ENCODE measurements around the gene PRDM16.

Gene PRDM16

DNA sequence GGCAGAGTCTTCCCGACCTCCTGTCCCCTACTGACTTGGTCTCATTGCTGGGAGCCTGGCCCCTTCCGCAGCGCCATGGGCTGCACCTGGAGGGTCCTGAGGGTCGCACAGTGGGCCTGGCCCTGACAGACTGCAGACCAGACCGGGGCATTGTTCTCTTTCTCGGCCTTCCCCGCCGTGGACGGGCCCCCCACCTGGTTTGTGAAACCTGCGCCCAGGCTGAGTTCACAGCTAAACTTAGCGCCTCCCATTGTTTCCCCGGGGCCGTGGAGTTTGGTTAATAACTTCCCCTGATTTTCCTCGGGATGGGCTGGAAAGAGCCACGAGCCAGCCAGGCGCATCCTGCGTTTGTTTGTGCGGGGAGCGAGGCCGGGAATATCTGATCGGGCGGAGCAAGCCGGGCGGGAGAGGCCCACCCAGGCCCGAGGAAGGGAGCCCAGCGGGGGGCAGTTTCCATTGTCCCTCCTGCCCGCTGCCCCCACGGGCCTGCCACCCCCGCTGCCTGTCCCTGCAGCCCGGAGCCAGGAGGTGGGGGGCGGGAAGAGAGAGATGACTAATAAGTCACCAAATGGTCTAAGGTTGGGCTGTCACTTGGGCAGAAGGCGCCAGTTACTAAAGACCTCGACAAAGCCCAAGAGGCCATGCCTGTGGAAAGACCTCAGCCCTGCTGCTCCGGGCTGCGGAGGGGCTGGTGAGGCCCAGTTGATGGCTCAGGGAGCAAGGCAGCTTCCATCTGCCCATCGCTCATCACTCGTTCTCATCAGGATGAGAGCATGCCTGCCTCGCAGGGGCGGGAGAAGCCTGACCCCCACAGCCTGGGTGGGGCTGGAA lies 346.5 kb downstream of the PRDM16 start:
- no peak for DNase-seq (ENCODE audit: low spot score)

DNA sequence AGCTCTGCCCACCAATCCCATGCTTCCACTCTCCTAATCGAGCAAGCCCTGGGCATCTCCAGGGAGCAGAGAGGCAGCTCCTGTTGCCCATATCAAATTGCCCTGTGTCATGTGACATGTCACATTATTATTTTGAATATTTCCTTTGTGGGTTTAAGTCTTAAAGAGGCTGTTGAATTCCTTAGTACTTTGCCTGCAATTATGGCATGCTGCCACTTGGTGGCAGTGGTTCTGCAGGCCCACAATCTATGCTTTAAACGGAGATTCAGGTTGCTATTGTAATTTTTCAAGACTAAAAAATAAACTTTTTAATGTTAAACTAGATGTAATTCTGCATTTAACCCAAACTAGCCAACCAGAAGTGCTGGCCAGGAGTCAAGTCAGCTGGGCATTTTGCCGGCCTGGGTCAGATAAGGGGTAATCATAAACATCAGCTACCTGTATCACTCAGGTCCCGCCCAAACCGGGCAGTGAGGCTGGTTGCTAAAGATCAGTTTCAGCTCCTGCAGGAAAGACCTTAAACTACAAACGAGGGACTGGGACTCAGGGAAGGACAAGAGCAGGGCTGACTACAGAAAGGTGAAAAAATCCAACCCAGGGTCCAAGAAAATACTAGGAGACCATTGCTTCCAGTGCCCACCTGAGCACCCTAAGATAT lies 348.2 kb downstream of the PRDM16 start:
- DNase-seq (ENCODE audit: low spot score) = no peak

DNA sequence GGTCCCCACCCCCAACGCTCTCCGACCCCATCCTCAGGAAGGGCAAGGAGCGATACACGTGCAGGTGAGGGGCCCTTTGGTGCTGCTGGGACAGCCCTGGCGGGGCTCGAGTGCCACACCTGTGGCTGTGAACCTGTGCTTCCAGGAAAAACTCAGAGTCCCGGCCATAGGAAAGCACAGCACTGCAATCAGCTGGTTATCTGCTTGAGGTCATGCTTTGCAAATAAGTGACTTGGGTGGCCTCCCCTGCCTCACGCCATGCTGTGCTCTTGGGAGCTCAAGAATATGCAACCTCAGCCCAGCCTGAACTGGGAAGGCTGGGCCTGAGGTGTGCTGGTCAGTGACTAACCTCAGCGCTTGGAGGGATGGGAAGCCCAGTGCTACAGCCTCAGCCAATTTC lies 348.9 kb downstream of the PRDM16 start:
- DNase-seq (ENCODE audit: low spot score) = no peak

DNA sequence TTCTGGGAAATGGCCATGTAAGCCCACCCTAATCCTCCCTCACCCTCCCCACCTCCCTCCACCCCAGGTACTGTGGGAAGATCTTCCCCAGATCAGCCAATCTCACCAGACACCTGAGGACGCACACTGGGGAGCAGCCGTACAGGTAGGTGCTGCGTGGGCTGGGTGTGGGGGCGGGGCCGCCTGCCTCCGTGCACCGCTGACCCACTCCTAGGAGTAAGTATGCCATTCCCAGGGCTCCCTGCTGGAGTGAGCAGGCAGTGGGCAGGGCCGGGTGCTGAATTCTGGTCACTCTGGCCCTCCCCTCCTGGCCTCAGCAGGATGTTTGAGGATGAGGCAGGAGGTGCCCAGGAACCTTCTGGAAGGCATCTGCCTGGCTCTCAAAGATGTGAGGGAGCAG lies 349.6 kb downstream of the PRDM16 start:
- DNase-seq (ENCODE audit: low spot score) = no peak

DNA sequence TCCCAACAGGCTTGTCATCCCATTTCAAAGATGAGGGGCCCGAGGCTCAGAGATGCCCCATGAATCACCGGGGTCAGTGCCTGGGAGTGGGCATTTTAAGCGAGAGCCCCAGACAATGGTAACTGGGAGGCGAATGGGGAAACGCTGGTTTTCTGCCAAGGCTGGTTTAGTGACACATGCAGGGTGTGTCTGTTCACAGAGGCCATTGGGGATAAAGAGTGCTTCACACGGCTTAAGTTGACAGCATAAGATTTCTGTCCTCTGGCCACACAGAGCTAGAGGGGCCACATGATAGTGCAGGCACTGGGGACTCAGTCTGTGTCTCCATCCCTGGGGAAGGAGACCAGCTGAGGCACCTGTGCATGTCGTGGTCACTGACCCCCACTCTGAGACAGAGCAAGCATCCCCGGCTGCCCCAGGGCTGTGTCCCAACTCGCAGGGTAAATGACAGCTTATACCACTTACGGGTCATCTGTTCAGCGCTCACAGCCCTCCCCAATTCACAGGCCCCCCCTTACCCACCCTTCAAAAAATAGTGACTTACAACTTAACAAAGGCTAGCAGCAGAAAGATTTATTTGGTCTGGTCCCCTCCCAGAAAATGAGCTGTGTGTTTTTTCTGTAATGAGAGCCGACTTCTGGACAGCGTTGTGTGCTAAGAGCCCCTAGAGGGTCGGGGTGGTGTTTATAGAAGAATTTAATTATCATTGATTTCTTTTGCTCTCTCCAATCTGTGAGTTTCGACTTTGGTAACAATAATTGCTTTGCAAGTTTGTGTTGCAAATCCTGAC lies 350.6 kb downstream of the PRDM16 start:
- DNase-seq (ENCODE audit: low spot score) = no peak

DNA sequence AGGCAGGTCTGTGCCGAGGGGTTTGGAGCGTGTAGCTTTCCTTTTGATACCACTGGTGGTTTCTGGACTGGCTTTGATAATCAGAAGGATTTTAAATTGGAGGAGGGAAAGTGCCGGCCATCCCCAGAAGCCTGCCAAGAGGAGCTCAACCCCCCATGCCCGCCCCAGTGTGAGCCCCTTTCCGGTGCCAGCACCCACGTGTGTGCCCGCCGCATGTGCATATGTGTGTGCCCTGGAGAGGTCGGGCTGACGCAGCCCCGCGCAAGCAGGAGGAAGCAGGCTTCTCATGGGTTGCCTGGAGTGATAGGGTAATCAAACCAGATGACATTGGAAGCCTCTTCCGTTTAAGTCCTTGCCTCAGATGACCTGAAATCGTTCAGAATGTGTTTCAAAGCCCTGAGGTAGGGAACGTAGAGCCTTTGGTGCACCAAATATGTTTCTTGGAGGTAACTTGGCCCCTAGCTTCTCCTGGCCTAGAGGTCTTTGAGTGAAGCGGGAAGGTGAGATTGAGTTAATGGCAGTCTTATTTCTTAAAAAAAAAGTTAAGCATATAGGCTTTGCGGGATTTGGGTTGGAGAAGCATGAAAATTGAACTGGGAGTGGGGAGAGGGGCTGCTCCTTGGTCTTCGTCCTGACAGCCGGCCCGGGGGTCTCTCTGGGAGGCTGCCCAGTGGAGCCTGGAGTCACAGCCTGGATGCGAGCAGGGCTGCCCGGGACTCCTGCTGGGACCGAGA lies 351.4 kb downstream of the PRDM16 start:
- no peak for DNase-seq (ENCODE audit: low spot score)

DNA sequence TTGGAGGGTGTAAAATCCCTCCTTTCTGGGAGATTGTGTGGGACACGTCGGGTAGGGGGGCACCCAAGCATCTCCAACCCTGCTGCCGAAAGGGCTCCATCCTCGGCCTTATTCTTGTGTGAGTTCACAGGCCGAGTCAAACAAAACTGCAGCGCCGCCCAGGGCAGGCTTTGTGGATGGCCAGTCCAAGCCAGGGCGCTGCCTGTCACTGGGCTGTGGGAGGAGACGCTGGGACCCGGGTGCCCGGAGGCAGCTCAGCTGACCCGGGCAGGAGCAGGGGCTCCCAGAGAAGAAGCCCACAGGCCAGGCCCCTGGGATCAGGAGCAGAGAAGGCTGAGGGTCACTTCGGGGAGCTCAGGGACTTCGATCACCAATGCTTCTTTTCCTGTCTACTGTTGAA lies 353.6 kb downstream of the PRDM16 start:
- DNase-seq (ENCODE audit: low spot score) = no peak

DNA sequence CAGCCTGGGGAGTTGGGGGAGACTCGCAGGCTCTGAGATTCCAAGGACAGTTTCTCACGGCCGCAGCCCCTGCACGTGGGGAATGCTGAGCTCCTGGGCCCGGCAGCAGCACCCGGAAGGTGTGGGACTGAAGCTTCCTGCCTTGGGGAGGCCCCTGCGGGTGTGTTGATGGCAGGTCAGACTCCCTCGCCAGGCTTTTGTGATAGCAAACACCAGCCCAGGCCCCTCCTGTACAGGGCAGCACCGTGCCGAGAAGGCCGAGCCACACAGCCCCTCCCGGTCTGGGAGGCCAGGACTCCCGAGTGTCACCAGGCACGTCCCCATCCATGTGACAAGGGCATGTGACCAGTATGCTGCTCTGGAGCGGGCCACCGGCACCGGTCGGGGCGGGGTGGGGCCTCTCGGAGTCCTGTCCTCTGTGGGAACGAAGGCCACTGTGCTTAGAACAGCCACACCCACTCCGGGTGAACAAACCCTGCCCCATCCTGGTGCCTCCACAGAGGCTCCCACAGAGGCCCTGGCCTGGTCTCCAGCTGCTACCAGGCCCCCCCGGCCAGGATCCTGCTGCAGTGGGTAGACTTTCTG lies 354.3 kb downstream of the PRDM16 start:
- no peak for DNase-seq (ENCODE audit: low spot score)

DNA sequence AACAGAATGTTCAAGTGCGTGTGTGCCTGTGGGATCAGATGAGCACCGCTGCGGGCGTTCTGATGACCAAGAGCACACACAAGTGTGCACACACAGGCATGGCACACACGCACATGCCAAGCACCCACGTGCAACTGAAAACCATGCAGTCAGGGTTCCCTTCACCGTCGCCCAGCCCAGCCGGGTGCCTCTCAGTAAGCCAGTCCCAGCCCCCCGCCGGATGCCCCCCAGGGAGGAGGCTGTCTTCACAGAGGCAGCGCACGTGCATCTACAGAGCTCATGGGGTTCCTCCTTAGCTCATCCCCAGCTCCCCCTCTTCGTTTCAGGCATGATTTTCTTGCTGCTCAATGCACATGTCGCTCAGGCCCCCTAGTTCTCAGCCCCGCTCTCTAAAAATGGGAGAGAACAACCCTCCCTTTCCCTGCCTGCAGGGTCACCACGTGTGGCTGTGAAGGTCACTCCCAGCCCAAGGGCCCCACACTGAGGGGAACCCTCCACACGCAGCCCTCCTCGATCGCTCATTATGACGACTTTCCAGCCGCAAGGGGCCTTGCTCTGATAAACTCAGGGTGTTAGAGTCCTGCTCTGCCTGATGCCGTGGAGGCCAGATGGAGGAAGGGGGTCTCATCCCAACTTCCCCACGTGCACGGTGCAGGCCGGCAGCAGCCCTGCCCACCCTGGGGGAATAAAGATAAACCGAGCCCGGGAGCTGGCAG lies 355.1 kb downstream of the PRDM16 start:
- DNase-seq (ENCODE audit: low spot score) = no peak

DNA sequence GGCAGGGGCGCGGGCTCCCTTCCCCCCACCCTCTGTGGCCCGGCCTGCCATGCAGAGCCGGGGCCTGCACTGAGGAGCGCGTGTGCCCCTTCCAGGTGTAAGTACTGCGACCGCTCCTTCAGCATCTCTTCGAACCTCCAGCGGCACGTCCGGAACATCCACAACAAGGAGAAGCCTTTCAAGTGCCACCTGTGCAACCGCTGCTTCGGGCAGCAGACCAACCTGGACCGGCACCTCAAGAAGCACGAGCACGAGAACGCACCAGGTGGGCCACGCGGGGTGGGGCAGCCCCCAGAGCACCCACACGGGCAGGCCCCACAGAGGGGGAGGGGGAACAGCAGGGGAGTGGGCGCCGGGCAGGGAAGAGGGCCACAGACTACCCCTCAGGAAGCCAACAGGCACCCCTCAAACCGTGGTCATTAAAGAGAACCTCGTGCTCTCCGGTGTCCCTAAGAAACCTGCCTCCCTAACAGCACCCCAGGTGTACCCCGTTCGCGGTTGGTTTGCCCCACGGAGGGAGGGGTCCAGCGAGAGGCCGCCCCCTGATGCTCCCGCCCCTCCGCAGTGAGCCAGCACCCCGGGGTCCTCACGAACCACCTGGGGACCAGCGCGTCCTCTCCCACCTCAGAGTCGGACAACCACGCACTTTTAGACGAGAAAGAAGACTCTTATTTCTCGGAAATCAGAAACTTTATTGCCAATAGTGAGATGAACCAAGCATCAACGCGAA lies 356.6 kb downstream of the PRDM16 start:
- DNase-seq (ENCODE audit: low spot score) = no peak

DNA sequence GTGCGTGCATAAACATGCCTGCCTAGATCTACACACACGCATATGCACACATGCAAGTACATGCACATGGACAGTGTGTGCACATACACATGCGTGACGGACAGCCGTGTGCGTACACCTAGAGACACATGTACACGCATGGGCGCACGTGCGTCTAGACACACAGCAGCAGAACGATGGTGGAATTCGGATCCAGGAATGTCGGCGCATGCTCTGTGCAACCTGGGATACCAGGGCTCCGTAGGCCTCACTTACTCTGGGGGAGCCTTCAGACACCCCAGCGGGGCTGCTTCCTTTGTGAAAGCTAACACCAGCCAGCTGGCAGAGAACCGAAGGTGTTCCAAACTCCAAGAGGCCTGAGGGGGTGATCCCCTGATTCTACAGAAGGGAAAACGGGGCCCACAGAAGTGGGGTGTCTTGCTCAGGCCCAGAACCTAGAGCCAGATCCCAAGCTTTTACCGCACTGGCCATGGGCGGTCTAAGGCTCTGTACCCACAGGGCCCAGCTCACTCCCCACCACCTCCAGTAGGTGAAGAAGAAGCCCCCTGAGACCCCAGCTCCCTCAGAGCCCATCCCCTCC lies 358.0 kb downstream of the PRDM16 start:
- DNase-seq (ENCODE audit: low spot score) = no peak

DNA sequence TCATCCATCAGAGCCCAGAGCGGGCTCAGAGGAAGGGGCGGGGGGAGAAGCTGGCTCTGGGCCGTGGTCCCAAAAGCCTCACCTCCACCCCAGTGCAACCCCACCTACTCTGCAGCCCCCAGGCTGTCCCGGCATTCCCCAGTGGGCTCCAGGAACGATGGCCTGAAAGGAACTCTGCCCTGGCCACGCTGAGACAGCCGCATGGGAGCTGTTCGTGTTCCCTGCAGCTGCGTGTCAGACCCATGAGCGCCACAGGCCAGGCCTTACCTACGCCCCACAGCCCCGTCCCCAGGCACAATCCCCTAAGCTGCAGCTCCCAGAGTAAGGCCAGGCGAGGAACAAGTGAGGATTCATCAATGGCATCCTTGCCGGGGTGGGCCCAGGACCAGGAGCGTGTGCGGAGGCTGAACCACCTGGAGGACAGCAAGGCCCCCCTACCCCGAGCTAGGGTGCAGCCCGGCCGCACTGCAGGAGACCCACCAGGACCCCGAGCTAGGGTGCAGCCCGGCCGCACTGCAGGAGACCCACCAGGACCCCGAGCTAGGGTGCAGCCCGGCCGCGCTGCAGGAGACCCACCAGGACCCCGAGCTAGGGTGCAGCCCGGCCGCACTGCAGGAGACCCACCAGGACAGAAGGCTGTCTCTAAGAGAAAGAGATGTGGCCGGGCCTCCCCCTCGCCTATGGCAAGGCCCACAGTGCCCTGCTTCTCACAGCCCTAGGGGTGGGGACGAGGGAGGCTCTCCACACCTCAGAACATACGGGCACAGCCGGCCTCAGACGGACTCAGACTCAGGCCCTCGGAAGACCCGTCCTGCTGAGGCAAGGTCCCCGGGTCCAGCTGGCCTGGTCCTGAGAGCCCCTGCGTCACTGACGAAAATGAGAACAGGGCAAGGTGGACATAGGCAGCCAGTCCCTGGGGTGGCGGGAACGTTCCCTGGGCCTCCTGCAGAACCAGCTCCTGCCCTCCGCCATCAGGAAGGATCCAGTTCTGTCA lies 359.0 kb downstream of the PRDM16 start:
- DNase-seq (ENCODE audit: low spot score) = no peak

DNA sequence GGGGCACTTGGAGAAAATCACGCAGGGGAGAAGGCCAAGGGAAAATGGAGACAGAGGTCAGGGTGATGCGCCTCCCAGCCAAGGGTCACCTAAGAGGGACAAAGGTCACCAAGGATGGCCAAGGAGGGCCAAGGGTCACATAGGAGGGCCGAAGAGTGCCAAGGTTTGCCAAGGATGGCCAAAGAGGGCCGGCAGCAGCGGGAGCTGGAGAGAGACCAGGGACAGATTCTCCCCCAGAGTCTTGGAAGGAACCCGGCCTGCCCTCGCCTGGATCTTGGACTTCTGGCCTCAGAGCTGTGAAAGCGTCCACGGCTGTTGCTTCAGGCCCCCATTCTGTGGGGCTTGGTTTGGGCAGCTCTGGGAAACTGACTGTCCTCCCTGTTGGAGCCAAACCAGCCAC lies 359.9 kb downstream of the PRDM16 start:
- DNase-seq (ENCODE audit: low spot score) = no peak

DNA sequence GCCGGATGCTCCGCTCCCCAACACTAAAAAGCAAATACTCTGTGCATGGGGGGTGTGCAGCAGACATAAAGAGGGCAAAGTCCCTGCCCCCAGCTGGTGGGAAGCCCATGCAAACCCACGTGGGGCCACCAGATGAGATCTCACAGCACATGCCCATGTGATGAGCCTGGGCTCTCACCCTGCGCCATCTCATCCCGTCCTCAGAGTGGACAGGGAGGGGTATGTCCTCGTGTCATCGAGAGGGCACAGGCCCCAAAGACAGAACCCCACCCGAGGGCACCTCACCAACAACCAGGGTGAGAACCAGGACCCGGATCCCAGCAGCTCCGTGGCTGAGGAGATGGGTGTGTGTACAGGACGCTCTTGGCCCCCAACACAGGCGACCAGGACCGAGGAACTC lies 360.3 kb downstream of the PRDM16 start:
- no peak for DNase-seq (ENCODE audit: low spot score)

DNA sequence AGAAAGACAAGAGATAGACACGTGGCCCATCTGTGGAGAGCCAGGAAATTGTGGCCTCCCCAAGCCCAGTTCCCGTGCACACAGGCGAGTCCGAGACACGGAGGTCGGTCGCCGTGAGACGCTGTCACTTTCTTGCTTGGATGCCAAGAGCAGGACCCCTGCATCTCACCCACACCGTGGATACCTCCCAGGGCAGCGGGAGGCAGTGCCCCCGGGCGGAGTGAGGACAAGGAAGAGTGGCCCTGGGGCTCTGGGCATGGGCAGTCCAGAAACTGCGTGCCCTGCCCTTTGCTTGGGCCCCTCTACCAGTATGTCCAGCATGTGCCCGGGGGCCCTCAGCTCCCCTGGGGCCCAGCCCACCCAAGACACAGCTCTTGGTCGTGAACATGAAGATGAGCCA lies 360.8 kb downstream of the PRDM16 start:
- DNase-seq (ENCODE audit: low spot score) = no peak

DNA sequence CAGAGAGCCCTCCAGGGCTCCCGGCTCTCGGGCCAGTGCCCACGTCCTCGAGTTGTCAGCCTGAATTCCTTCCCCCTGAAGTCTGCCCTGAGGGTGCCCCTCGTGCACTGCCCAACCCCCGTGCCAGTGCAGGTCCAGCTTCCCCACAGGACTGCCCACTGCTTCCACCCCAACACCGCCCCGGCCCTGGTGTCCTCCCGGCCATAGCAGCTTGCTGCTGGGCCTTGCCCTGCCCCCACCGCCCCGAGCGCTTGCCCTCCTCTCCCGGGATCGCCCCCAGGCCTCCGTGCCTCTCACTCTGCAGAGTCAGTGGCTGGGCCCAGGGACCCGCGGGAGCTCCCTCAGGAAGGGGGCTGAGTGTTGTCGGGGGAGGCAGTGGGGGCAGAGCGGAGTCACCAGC lies 361.4 kb downstream of the PRDM16 start:
- DNase-seq (ENCODE audit: low spot score) = no peak

DNA sequence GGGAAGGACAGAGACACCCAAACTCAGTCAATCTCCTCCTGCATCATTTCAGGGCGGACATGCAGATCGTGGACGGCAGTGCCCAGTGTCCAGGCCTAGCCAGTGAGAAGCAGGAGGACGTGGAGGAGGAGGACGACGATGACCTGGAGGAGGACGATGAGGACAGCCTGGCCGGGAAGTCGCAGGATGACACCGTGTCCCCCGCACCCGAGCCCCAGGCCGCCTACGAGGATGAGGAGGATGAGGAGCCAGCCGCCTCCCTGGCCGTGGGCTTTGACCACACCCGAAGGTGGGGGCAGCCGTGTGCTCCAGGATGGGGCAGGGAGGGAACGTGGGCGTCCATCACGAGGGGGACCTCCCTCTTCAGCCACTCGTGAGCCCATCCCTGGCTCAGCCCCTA lies 361.8 kb downstream of the PRDM16 start:
- no peak for DNase-seq (ENCODE audit: low spot score)

DNA sequence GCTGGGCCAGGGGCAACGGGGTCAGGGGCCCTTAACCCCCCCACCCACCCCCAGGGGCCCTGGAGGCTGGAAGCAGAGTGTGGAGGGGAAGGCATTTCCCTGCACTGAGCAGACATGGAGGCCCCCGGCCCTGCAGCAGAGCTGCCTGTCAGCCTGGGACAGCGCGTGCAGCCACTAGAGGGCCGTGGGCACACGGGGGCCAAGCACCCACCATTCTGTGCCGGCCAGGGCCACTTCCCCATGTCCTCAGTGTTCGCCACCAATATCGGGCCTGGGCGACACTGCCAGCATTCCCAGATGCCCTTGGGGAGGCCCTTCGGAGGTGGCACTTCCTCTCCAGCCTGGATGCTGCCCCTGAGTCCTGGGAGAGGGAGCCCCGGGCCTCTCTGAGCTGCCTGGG lies 362.3 kb downstream of the PRDM16 start:
- no peak for DNase-seq (ENCODE audit: low spot score)

DNA sequence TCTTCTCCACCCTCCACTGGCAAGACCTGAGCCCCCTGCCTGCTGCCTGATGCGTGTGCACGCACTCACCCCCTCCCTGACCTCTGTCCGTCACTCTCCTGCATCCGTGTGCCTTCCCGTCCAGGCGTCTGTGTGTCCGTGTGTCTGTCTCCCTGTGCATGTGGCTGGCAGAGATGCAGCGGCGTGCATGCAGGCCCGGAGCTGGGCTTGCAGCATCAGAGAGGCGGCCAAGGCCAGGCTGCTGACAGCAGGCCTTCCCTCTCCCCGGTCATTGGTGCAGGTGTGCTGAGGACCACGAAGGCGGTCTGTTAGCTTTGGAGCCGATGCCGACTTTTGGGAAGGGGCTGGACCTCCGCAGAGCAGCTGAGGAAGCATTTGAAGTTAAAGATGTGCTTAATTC lies 362.7 kb downstream of the PRDM16 start:
- DNase-seq (ENCODE audit: low spot score) = no peak

Data from putamen (tissue), 1 donor.